ENCODE data around the gene FBXW12. TPM values are rescaled to one million over a fixed set of nuclear protein-coding genes. Genes with fewer than 3 reads are reported as not detected.

FBXW12 gene
- total RNA-seq, 1 experiment from 2014 or later, result 0.74 TPM

DNA sequence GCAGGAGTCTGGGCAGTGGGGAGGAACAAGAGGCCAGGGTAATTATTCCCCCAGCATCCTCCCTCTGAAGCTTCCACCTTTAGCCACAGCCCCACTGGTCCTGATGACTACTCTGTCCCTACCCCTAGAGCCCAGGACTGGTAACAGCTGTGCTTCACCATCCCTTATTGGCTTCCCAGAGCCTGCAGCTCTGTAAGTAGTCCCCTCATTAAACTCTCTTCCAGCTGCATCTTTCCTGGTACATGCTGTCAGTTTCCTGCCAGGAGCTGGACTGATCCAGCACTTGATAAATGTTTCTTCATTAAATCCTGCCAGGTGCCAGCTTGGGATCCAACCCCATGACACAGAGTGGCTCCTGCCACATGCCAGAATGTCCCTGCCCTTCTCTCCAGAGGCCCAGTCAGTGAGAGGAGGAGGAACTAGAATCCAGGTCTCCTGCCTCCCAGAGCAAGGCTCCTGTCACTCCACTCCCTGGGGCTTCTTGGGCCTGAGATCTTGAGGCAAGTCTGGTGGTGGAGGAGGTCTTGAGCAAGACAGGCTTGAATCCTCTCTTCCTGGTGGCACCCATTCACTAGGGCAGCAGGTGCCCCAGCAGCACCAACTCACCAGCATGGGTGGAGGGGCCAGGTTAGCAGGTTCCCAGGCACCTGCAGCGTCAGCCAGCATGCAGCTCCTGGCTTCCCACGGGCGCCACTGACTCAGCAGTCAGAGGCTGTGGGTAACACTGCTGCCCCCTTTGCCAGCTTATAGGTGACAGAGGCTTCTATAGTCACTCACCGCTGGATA, 27.6 kb downstream of the FBXW12 start:
- H3K4me2 ChIP-seq (ENCODE audit: insufficient read depth, insufficient read length, low read length), result no peak overlapping the region
- H2BK5ac ChIP-seq (ENCODE audit: insufficient read length, low read length), result no peak overlapping the region
- H2BK15ac ChIP-seq (ENCODE audit: low read depth, low read length), result no peak overlapping the region
- H3K79me1 ChIP-seq (ENCODE audit: insufficient read depth, low read depth, low read length, poor library complexity, severe bottlenecking), result no peaks in the 10 kb centered on the region
- Mint-ChIP-seq H3K9me3 (no peaks in the 10 kb centered on the region), H3K27ac (peak overlapping the region in 2 of 3 experiments; percentile 71 to 82; a peak in 3 of 7 replicates), H3K27me3 (ENCODE audit: low read depth) (peaks cover 7% of the 10 kb centered on the region), H3K36me3 (ENCODE audit: insufficient read depth in 1 of 3, low read depth in 3 of 3) (peaks cover 9 to 36% (median 23%) of the 10 kb centered on the region in 3 experiments), H3K4me3 (no peak overlapping the region), H3K4me1 (peaks cover 10% of the 10 kb centered on the region in 2 experiments)
- no peaks in the 10 kb centered on the region for H3K79me2 ChIP-seq (ENCODE audit: insufficient read depth, low read length)
- no peak overlapping the region for H4K8ac ChIP-seq (replicated peaks; ENCODE audit: insufficient read length, low read depth, low read length)
- no peaks in the 10 kb centered on the region for H4K20me1 ChIP-seq (ENCODE audit: control insufficient read depth, insufficient read depth, insufficient read length)
- no peak overlapping the region for H2BK12ac ChIP-seq (ENCODE audit: insufficient read length, low read depth, low read length)
- no peaks in the 10 kb centered on the region for H3K9me3 ChIP-seq (ENCODE audit: control insufficient read depth, low read depth, low read length)
- no peak overlapping the region for H2AK5ac ChIP-seq (ENCODE audit: insufficient read length, low read length)
- WGBS (ENCODE audit: extremely low coverage, insufficient read length, low lambda C conversion rate), result no CpG with 5 or more reads among the region's 4 CpGs
- H3T11ph ChIP-seq (ENCODE audit: low read length), result no peak overlapping the region
- no peak overlapping the region for H2AFZ ChIP-seq (ENCODE audit: low read length)
- H2BK120ac ChIP-seq (ENCODE audit: low read depth, low read length, poor library complexity, severe bottlenecking), result no peak overlapping the region
- no peak overlapping the region for H3K18ac ChIP-seq (ENCODE audit: insufficient read length, low read depth, low read length)
- H4K5ac ChIP-seq (ENCODE audit: insufficient read length, low read depth, low read length), result no peak overlapping the region
- no peak overlapping the region for H3K4ac ChIP-seq (ENCODE audit: low read depth, low read length)
- no peak overlapping the region for H4K91ac ChIP-seq (ENCODE audit: insufficient read length, low read depth, low read length)
- TF ChIP-seq, protein P1, sequence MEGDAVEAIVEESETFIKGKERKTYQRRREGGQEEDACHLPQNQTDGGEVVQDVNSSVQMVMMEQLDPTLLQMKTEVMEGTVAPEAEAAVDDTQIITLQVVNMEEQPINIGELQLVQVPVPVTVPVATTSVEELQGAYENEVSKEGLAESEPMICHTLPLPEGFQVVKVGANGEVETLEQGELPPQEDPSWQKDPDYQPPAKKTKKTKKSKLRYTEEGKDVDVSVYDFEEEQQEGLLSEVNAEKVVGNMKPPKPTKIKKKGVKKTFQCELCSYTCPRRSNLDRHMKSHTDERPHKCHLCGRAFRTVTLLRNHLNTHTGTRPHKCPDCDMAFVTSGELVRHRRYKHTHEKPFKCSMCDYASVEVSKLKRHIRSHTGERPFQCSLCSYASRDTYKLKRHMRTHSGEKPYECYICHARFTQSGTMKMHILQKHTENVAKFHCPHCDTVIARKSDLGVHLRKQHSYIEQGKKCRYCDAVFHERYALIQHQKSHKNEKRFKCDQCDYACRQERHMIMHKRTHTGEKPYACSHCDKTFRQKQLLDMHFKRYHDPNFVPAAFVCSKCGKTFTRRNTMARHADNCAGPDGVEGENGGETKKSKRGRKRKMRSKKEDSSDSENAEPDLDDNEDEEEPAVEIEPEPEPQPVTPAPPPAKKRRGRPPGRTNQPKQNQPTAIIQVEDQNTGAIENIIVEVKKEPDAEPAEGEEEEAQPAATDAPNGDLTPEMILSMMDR (conservative IDR thresholded peaks at IDR 0.05), result no peak
- H3K23ac ChIP-seq (ENCODE audit: insufficient read length, low read depth, low read length), result no peak overlapping the region
- H3K27ac ChIP-seq (ENCODE audit: insufficient read length, low read depth, low read length), result no peak overlapping the region
- H3K23me2 ChIP-seq (ENCODE audit: insufficient read length, low read depth, low read length, poor library complexity, severe bottlenecking), result no peaks in the 10 kb centered on the region
- H3K4me1 ChIP-seq (ENCODE audit: insufficient read depth, low read length), result 0 out of 2 replicates have a peak, but pooled peaks cover 2% of the 10 kb centered on the region
- H3K9ac ChIP-seq (ENCODE audit: extremely low read depth, insufficient read length, low read length), result no peak overlapping the region
- DNase-seq, result peak; percentile 41
- no peak overlapping the region for H2BK20ac ChIP-seq (ENCODE audit: low read depth, low read length, poor library complexity, severe bottlenecking)
- no peaks in the 10 kb centered on the region for H3K27me3 ChIP-seq (ENCODE audit: insufficient read depth, low read length)
- no peak overlapping the region for H3K14ac ChIP-seq (ENCODE audit: insufficient read depth, low read length)
- no peak overlapping the region for H3K56ac ChIP-seq (ENCODE audit: insufficient read length, low read depth, low read length)
